HG02798 (cell line): ENCODE data around the gene SOD3.

ENCODE experiments used
- ATAC-seq: cut with Tn5 transposase; IDR thresholded peaks from one replicate; pipeline ENCODE4 v1.9.1; 2021; ENCODE audit warnings: mild to moderate bottlenecking; ENCODE audit not compliant: unreplicated experiment, poor library complexity

SOD3 gene

GRCh38 chr4:24800325-24800895 is 5.0 kb downstream of the SOD3 start:
- ATAC-seq, result no peak

GRCh38 chr4:24801136-24801855 is 5.9 kb downstream of the SOD3 start:
- ATAC-seq, result no peak

GRCh38 chr4:24802648-24803047 is 7.3 kb downstream of the SOD3 start:
- ATAC-seq, result no peak

DNA sequence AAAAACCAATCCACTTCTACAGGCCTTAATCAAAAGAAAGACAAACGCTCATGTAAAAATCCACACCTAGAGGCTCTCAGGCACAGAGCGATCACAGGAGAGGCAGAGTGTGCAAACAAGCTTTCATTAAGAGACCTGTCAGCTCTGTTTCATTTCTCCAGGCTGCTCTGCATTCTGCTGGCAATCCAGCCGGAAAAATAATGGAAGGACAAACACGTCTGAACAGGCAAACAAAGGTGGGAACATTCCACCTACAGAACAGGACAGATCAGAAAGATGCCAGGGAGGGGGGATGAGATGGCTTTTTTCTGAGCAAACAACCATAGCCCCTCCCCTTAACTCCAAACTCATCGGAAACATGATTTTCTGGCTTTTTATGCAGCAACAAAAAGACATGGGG is 9.7 kb downstream of the SOD3 start:
- ATAC-seq, result no peak

DNA sequence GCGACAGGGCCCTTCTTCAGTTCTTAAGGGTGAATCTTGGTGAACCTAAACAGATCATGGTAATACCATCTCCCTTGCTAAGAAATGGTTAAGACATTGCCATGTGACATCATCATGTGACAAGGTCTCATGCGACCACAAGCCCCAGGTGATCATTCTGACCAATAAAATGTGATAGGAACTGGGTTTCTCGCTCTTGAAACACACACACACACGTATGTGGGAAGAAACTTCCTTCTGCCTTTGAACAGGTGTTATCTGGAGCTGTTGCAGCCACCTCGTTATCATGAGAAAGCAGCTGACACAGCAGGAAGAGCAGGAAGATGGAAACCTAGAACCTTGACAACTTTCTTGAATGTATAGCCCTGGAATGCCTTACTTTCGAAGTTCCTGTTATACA is 10.2 kb downstream of the SOD3 start:
- ATAC-seq, result no peak

GRCh38 chr4:24806206-24806990 is 11.0 kb downstream of the SOD3 start:
- ATAC-seq, result no peak

GRCh38 chr4:24807611-24808010 is 12.2 kb downstream of the SOD3 start:
- no peak for ATAC-seq

DNA sequence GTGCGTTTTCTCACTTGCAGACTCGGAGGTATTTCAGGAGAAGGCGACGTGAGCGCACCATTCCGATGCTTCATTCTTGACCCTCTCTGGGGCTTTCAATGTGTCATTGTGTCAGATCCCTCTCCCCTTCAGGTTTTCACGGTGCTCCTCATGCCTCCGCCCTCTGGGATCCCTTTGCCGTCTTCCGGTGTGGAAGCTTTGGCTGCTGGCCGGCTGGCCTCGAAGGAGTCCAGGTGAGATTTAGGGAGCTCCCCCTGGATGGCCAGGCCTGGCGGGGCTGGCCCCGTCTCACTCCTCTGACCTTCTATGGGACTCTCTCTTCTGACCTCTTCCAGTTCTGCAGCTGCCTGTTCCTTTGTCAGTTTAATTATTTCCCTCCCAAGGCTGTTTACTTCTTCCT is 12.9 kb downstream of the SOD3 start:
- ATAC-seq, result no peak

GRCh38 chr4:24808955-24809354 is 13.6 kb downstream of the SOD3 start:
- ATAC-seq, result no peak

GRCh38 chr4:24809376-24809775 is 14.0 kb downstream of the SOD3 start:
- no peak for ATAC-seq

- ATAC-seq, result no peak
Observed at GRCh38 chr4:24809815-24810405, 14.5 kb downstream of the SOD3 start.

GRCh38 chr4:24810871-24811631 is 15.7 kb downstream of the SOD3 start:
- no peak for ATAC-seq

- no peak for ATAC-seq
Observed at GRCh38 chr4:24813732-24814131, 18.4 kb downstream of the SOD3 start.

GRCh38 chr4:24816797-24817196 is 21.4 kb downstream of the SOD3 start:
- ATAC-seq, result no peak

DNA sequence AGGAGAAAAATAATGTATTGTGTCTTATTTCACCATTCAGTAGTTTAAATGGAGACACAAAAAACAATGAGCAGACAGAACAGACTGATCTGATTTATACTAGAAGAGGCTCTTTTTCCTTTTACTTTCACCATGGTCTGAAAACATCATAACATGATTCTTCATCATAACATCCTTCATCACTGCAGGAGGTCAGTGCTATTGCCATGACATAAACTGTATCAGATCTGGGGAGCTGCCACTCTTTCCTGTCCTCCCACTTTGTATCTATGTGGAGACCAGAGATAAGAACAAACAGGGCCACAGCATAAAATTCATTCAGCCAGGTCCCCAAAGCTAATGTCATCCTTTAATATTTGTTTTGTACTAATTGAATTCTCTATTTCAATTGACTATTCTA is 25.2 kb downstream of the SOD3 start:
- ATAC-seq, result no peak

GRCh38 chr4:24824720-24825119 is 29.3 kb downstream of the SOD3 start:
- no peak for ATAC-seq

- no peak for ATAC-seq
Observed at GRCh38 chr4:24831637-24832036, 36.3 kb downstream of the SOD3 start.

- no peak for ATAC-seq
Observed at GRCh38 chr4:24835696-24836095, 40.3 kb downstream of the SOD3 start.

GRCh38 chr4:24836661-24837242 is 41.4 kb downstream of the SOD3 start:
- ATAC-seq, result no peak

GRCh38 chr4:24837336-24837735 is 42.0 kb downstream of the SOD3 start:
- ATAC-seq, result no peak
